Left ventricle myocardium superior (tissue), 1 donor: ENCODE results near the gene HERPUD1. TPM values are rescaled to one million over a fixed set of nuclear protein-coding genes. Genes with fewer than 3 reads are reported as not detected.
A peak's percentile ranks its signal among the peaks of the same experiment; 100 is the strongest.

ENCODE experiments used
- ATAC-seq: fragments of 200-7000 bp; cut with Tn5 transposase; one replicate; pipeline ENCODE4 v1.9.1; 2020; ENCODE audit warnings: mild to moderate bottlenecking, moderate library complexity
- DNase-seq: peaks from one replicate; pipeline ENCODE4 v3.0.0-alpha.2; 2020
- intact Hi-C: fragments of 100-400 bp; cut with micrococcal nuclease; formaldehyde crosslinking; loops from one replicate; pipeline ENCODE4 v1.11.0; 2022
- total RNA-seq: library from RNA; stranded (reverse); fragmentation: NEBNext Ultra II Directional; extraction: Animal tissue kit (Norgen Biotek cat#: 25700); gene quantifications from one replicate; pipeline ENCODE4 v1.2.1, GENCODE V29; 2021
- donor health status: DM: no; HTN: yes; CAD: no; lungs with severe emphysema.

The HERPUD1 gene
- total RNA-seq, 1 donor from 2014 or later, result 129 TPM

- DNase-seq (no peak), ATAC-seq (no peak)
- intact Hi-C loops, result no loop called here
Measured at GRCh38 chr16:56948234-56948633, 16.3 kb downstream of the HERPUD1 start.

GRCh38 chr16:56950051-56950450 lies 18.1 kb downstream of the HERPUD1 start:
- intact Hi-C loops, result no loop called here
- DNase-seq (no peak), ATAC-seq (no peak)

- intact Hi-C loops, result no loop called here
- ATAC-seq, result no peak
- DNase-seq, result no peak
Measured at GRCh38 chr16:56950455-56950854, 18.5 kb downstream of the HERPUD1 start.

- intact Hi-C loops, result no loop called here
- peak; percentile 53 for DNase-seq
Measured at GRCh38 chr16:56950881-56951771, 19.2 kb downstream of the HERPUD1 start.

GRCh38 chr16:56953006-56953405 lies 21.1 kb downstream of the HERPUD1 start:
- DNase-seq (no peak), ATAC-seq (no peak)
- intact Hi-C loops, result no loop called here

More at GRCh38 chr16:56950881-56951771, 19.2 kb downstream of the HERPUD1 start:
- peak; percentile 72 for ATAC-seq

- intact Hi-C loops, result no loop called here
Measured at GRCh38 chr16:56956076-56956475, 24.1 kb downstream of the HERPUD1 start.

GRCh38 chr16:56956756-56957155 lies 24.8 kb downstream of the HERPUD1 start:
- intact Hi-C loops, result no loop called here
- no peak for DNase-seq
- no peak for ATAC-seq

More at GRCh38 chr16:56956076-56956475, 24.1 kb downstream of the HERPUD1 start:
- DNase-seq (no peak), ATAC-seq (no peak)

GRCh38 chr16:56960681-56961281 lies 28.8 kb downstream of the HERPUD1 start:
- intact Hi-C loops, result loop anchor here (10.0 kb wide), 1 partner anchor 84 kb away; no protein-coding TSS in a partner anchor
- ATAC-seq (no peak), DNase-seq (no peak)

- DNase-seq, result no peak
- intact Hi-C loops, result loop anchor here (10.0 kb wide), 1 partner anchor 83 kb away; no protein-coding TSS in a partner anchor
Measured at GRCh38 chr16:56961386-56961785, 29.4 kb downstream of the HERPUD1 start.

GRCh38 chr16:56961851-56962281 lies 29.9 kb downstream of the HERPUD1 start, which contains the start of gene CETP:
Gene CETP (plus strand): TSS chr16:56961950. CDS start chr16:56961980, 30 bp downstream.
- no peak for DNase-seq
- ATAC-seq, result peak; percentile 43
- intact Hi-C loops, result loop anchor here (10.0 kb wide), 1 partner anchor 83 kb away; no protein-coding TSS in a partner anchor

More at GRCh38 chr16:56961386-56961785, 29.4 kb downstream of the HERPUD1 start:
- ATAC-seq, result no peak

GRCh38 chr16:56964243-56965148 lies 32.6 kb downstream of the HERPUD1 start:
- ATAC-seq, result peak; percentile 64
- intact Hi-C loops, result loop anchor here (10.0 kb wide), 1 partner anchor 80 kb away; no protein-coding TSS in a partner anchor
- peak; percentile 94 for DNase-seq

GRCh38 chr16:56965149-56966092 lies 33.5 kb downstream of the HERPUD1 start:
- intact Hi-C loops, result loop anchor here (10.0 kb wide), 1 partner anchor 79 kb away; no protein-coding TSS in a partner anchor
- ATAC-seq, result no peak
- DNase-seq, result no peak

GRCh38 chr16:56966093-56966475 lies 34.1 kb downstream of the HERPUD1 start:
- intact Hi-C loops, result loop anchor here (10.0 kb wide), 1 partner anchor 79 kb away; no protein-coding TSS in a partner anchor
- no peak for ATAC-seq
- DNase-seq, result no peak

- intact Hi-C loops, result loop anchor here (10.0 kb wide), 1 partner anchor 77 kb away; no protein-coding TSS in a partner anchor
- no peak for DNase-seq
- no peak for ATAC-seq
Measured at GRCh38 chr16:56967733-56968132, 35.8 kb downstream of the HERPUD1 start.

- intact Hi-C loops, result loop anchor here (10.0 kb wide), 1 partner anchor 75 kb away; no protein-coding TSS in a partner anchor
- no peak for ATAC-seq
- no peak for DNase-seq
Measured at GRCh38 chr16:56969769-56970168, 37.8 kb downstream of the HERPUD1 start.

GRCh38 chr16:56970934-56971767 lies 39.2 kb downstream of the HERPUD1 start:
- DNase-seq (no peak), ATAC-seq (no peak)
- intact Hi-C loops, result no loop called here

GRCh38 chr16:56971768-56972043 lies 39.8 kb downstream of the HERPUD1 start:
- intact Hi-C loops, result no loop called here
- ATAC-seq (no peak), DNase-seq (no peak)
